Peyer's patch (tissue), 4 donors: ENCODE results near the gene GPR176. TPM values are rescaled to one million over a fixed set of nuclear protein-coding genes. Genes with fewer than 3 reads are reported as not detected.

Experiments used
- DNase-seq, 3 donors: peaks; one replicate each; pipeline ENCODE4 v3.0.0-alpha.2; 2017 to 2019
- H3K27ac ChIP-seq, 4 donors: fragments of 200-600 bp; sonication (generic); one replicate each; pipeline ENCODE4 v1.5.1; 2016 to 2019
- H3K27me3 ChIP-seq, 2 donors: fragments of 200-600 bp; sonication (generic); one replicate each; pipeline ENCODE4 v1.5.1; 2019
- H3K36me3 ChIP-seq, 3 donors: fragments of 200-600 bp; sonication (generic); one replicate each; pipeline ENCODE4 v1.5.1; 2016 to 2019
- H3K4me1 ChIP-seq, 4 donors: fragments of 200-600 bp; sonication (generic); one replicate each; pipeline ENCODE4 v1.5.1; 2016 to 2019
- H3K4me3 ChIP-seq, 4 donors: fragments of 200-600 bp; sonication (generic); 1 replicate in 3 of 4; 2 replicates in 1 of 4; pipeline ENCODE4 v1.5.1; 2016 to 2019; ENCODE audit warnings: mild to moderate bottlenecking in 1 of 4
- H3K9me3 ChIP-seq, 4 donors: fragments of 200-600 bp; sonication (generic); one replicate each; pipeline ENCODE4 v1.5.1; 2016 to 2019; ENCODE audit warnings: mild to moderate bottlenecking in 1 of 4
- POLR2A ChIP-seq, 2 donors: fragments of 450-650 bp; IDR thresholded peaks; one replicate each; pipeline ENCODE4 v1.5.1; 2017; ENCODE audit warnings: antibody characterized with exemption in 2 of 2, mild to moderate bottlenecking in 2 of 2, moderate library complexity in 2 of 2
- total RNA-seq, 4 donors: library from RNA; depleted of rRNA; stranded (reverse); fragments of >200 nt; gene quantifications; one replicate each; pipeline ENCODE4 v1.1.0, GENCODE V29; 2016
- TF ChIP-seq, protein P1 (sequence below), 6 experiments: fragments of 450-650 bp in 4 of 6; fragments of 200-600 bp in 2 of 6; sonication (generic) in 1 of 6; IDR thresholded peaks; one replicate each; pipeline ENCODE4 v1.5.1; 2017 to 2019; ENCODE audit warnings: antibody characterized with exemption in 6 of 6, mild to moderate bottlenecking in 3 of 6, moderate library complexity in 1 of 6

The GPR176 gene
- total RNA-seq, 4 donors from 2014 or later = 0.88 to 4.3 (median 3.1) TPM

- peaks cover 0 to 18% (median 0%) of the 10 kb centered on the region in 4 donors for H3K4me1 ChIP-seq
Observed at GRCh38 chr15:39784638-39785037, 135.4 kb downstream of the GPR176 start.

DNA sequence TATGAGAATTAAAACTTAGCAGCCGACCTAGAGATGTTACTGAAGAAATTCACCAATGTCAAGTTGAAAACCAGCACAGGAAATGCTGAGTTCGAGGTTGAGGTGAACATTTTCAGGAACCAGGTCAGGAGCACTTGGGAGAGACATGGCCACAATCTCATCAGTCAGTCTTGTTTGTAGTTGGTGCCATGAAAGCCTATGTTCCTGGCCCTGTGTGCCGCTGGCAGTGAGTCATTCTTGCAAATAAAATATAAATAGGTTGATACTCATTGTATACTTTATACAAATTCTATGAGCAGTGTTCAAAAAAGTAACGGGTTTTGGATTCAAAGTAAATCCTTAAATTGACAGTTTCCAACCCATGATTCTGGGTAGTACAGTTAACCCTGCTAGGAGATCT is 135.9 kb downstream of the GPR176 start:
- Histone ChIP-seq H3K27ac (peak overlapping the region in 2 of 4 donors; percentile 77 to 85), H3K9me3 (no peaks in the 10 kb centered on the region), H3K36me3 (no peaks in the 10 kb centered on the region), H3K27me3 (no peaks in the 10 kb centered on the region), H3K4me1 (peaks cover 0 to 18% (median 0%) of the 10 kb centered on the region in 4 donors), H3K4me3 (no peak overlapping the region)
- DNase-seq = no peak
- TF ChIP-seq POLR2A (IDR thresholded peaks at IDR 0.05) = no peak
- TF ChIP-seq, protein P1, sequence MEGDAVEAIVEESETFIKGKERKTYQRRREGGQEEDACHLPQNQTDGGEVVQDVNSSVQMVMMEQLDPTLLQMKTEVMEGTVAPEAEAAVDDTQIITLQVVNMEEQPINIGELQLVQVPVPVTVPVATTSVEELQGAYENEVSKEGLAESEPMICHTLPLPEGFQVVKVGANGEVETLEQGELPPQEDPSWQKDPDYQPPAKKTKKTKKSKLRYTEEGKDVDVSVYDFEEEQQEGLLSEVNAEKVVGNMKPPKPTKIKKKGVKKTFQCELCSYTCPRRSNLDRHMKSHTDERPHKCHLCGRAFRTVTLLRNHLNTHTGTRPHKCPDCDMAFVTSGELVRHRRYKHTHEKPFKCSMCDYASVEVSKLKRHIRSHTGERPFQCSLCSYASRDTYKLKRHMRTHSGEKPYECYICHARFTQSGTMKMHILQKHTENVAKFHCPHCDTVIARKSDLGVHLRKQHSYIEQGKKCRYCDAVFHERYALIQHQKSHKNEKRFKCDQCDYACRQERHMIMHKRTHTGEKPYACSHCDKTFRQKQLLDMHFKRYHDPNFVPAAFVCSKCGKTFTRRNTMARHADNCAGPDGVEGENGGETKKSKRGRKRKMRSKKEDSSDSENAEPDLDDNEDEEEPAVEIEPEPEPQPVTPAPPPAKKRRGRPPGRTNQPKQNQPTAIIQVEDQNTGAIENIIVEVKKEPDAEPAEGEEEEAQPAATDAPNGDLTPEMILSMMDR (IDR thresholded peaks at IDR 0.05) = no peak

More at GRCh38 chr15:39784638-39785037, 135.4 kb downstream of the GPR176 start:
- Histone ChIP-seq H3K27ac (no peak overlapping the region), H3K36me3 (no peaks in the 10 kb centered on the region), H3K4me3 (no peak overlapping the region), H3K27me3 (no peaks in the 10 kb centered on the region), H3K9me3 (no peaks in the 10 kb centered on the region)
- no peak for DNase-seq
- no peak for TF ChIP-seq POLR2A (IDR thresholded peaks at IDR 0.05)
- TF ChIP-seq, protein P1 (IDR thresholded peaks at IDR 0.05) = no peak

DNA sequence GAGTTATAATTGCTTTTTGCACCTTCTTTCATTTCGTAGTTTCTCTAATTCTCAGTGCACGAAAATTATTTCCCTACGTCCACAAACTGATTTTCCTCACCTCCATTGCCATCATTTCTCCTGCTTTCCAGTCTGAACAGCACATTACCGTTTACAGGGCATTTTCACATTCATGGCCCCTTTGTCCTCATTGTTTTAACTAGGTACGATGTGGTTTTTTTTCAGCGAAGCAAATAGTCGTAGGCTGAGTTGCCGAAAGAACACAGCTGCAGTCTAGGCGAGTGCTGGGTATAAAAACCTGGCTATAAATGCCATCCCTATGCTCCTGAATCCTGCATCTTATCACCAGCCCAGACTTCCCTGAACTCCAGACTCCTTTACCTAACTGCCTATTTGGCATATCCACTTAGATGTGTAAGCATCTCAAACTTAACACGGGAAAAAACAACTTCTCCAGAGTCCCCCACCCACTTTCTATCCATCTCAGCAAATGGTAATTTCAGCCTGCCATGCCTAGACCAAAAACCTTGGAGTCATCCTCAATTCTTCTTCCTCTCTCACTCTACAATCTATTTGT is 136.7 kb downstream of the GPR176 start:
- peak overlapping the region; percentile 52 to 85 (median 76) for H3K27ac ChIP-seq

DNA sequence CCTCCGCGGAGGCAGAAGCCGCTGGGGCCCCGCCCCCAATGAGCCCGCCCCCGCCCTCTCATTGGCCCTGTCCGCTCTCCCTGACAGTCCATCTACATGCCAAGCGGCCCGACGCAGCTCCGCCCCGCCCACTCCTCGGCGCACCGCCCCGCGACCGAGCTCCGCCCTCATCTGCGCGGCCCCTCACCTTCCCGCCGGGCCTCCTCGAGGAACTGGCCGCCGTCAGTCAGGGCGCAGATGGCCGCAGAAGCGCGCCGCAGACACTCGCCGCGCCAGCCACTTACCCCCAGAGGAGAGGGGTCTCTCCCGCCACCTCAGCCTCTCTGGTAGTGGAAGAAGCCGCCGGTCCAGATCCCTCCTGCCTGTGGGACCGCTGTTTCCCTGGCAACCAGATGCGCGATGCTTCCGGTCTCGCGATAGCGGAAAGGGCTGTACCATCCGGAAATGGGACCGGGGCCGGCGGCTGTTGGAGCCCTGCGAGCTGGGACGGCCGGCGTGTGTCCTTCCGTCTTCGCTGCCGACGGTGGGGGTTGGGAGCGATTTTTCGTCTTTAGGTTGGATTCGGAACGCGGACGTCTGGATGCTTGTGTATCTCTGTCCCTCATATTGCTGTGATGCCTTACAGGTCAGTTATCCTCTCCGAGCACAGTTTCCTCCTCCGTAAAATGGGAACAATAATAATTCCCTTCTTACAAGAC is 137.5 kb downstream of the GPR176 start, which contains the start of gene FSIP1:
TSS of gene FSIP1 (minus strand) at position 401 of the 698 bp plus-strand sequence. CDS start 6,317 bp downstream, outside the sequence.
- H3K4me3 ChIP-seq = peak within 1 kb of the TSS; percentile 69 to 82 (median 76)
- H3K27me3 ChIP-seq = no peaks in the 10 kb centered on the region
- H3K27ac ChIP-seq = peak within 1 kb of the TSS; percentile 52 to 85 (median 76)
- peaks cover 0 to 18% (median 0%) of the 10 kb centered on the region in 4 donors for H3K4me1 ChIP-seq
- no peaks in the 10 kb centered on the region for H3K9me3 ChIP-seq
- no peaks in the 10 kb centered on the region for H3K36me3 ChIP-seq
- peak; percentile 97 to 99 (median 98) for DNase-seq
- TF ChIP-seq, protein P1 (IDR thresholded peaks at IDR 0.05) = no peak
- peak; percentile 46 to 55 for TF ChIP-seq POLR2A (IDR thresholded peaks at IDR 0.05)

More for the DNA sequence above, 136.7 kb downstream of the GPR176 start:
- H3K4me1 ChIP-seq = peaks cover 0 to 18% (median 0%) of the 10 kb centered on the region in 4 donors
- no peaks in the 10 kb centered on the region for H3K27me3 ChIP-seq
- no peak for DNase-seq
- H3K36me3 ChIP-seq = no peaks in the 10 kb centered on the region
- TF ChIP-seq, protein P1 (IDR thresholded peaks at IDR 0.05) = no peak
- no peak for TF ChIP-seq POLR2A (IDR thresholded peaks at IDR 0.05)
- H3K4me3 ChIP-seq = peak overlapping the region; percentile 69 to 82 (median 76)
- H3K9me3 ChIP-seq = no peaks in the 10 kb centered on the region

DNA sequence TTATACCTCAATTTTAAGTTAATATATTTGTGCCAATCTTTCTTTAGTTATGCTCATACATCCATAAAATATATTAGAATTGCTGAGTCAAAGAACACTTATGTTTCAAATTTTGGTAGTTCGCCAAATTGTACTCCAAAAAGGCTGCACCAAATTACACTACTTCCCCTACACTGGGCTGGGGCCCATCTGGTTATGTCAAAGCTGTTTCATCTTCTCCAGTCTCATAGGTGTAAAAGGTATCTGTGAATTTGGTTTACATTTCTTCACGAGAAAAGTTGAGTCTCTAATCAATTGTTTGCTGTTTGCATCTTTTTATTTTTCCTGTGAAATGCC is 138.1 kb downstream of the GPR176 start:
- no peaks in the 10 kb centered on the region for H3K36me3 ChIP-seq
- TF ChIP-seq, protein P1 (IDR thresholded peaks at IDR 0.05) = no peak
- no peak for TF ChIP-seq POLR2A (IDR thresholded peaks at IDR 0.05)
- peak overlapping the region in 3 of 4 donors; percentile 17 to 85 (median 77) for H3K27ac ChIP-seq
- no peaks in the 10 kb centered on the region for H3K9me3 ChIP-seq
- DNase-seq = no peak
- H3K4me3 ChIP-seq = peak overlapping the region; percentile 69 to 82 (median 76)
- no peaks in the 10 kb centered on the region for H3K27me3 ChIP-seq
- peaks cover 0 to 18% (median 0%) of the 10 kb centered on the region in 4 donors for H3K4me1 ChIP-seq
